HCT116 (cell line): ENCODE results near the gene CD164L2. TPM values are rescaled to one million over a fixed set of nuclear protein-coding genes. Genes with fewer than 3 reads are reported as not detected.

Experiments
- ATAC-seq: fragments of 200-7000 bp; cut with Tn5 transposase; 2 replicates; pipeline ENCODE4 v1.9.1; 2020; ENCODE audit warnings: mild to moderate bottlenecking, moderate library complexity
- BruUV-seq: library from RNA; stranded (reverse); fragments of 400-500 nt; replicated peaks from 2 replicates; lab custom pipeline; 2021; lab: Mats Ljungman, UMichigan
- CTCF ChIA-PET: fragments of 300-600 bp; sonication (Branson Sonifier 250); formaldehyde crosslinking; loops from one replicate; lab custom pipeline; 2021; ENCODE audit warnings: antibody characterized with exemption; lab: Charles Lee
- POLR2A ChIA-PET: fragments of 300-600, 350-600 bp; sonication (Branson Sonifier 250); formaldehyde crosslinking; loops from one replicate; lab custom pipeline; 2021; ENCODE audit warnings: antibody characterized with exemption; lab: Charles Lee
- RAD21 ChIA-PET, 2 experiments: fragments of 300-600 bp; sonication (Branson Sonifier 250); formaldehyde crosslinking; loops; one replicate each; lab custom pipeline; 2023; ENCODE audit warnings: low total read pairs in 2 of 2; ENCODE audit not compliant: uncharacterized antibody in 2 of 2, unreplicated experiment in 2 of 2, low non-redundant PET in 1 of 2; lab: Charles Lee
- DNase-seq: peaks from one replicate; pipeline ENCODE4 v3.0.0-alpha.2; 2010; ENCODE audit warnings: low read depth, low spot score
- H2AFZ ChIP-seq: fragments of 200-600 bp; shearing (Covaris generic), sonication (generic); 2 replicates; pipeline ENCODE4 v1.6.1; 2017; ENCODE audit warnings: low read depth, mixed run types, mixed read lengths, antibody characterized with exemption, low read length; ENCODE audit not compliant: poor library complexity, severe bottlenecking
- H3K27ac ChIP-seq: 2 replicates; pipeline ENCODE4 v1.5.1; 2012; ENCODE audit warnings: low read depth, low read length
- H3K27me3 ChIP-seq: fragments of 200-600 bp; sonication (generic); 2 replicates; pipeline ENCODE4 v1.6.1; 2016; ENCODE audit warnings: mixed run types, low read length, mixed read lengths; ENCODE audit not compliant: insufficient read depth
- H3K36me3 ChIP-seq, 2 experiments: fragments of 200-500 bp in 1 of 2; fragments of 200-600 bp in 1 of 2; sonication (Bioruptor generic) in 1 of 2; sonication (generic) in 1 of 2; 2 replicates each; pipeline versions ENCODE4 v1.5.1 to v1.6.1; 2014 to 2016; ENCODE audit warnings: low read length in 2 of 2, inconsistent platforms in 1 of 2, mixed read lengths in 1 of 2, mixed run types in 1 of 2; ENCODE audit not compliant: insufficient read depth in 2 of 2, control insufficient read depth in 1 of 2
- H3K4me1 ChIP-seq, 2 experiments: fragments of 200-600 bp in 1 of 2; sonication (generic) in 1 of 2; 2 replicates each; pipeline versions ENCODE4 v1.5.1 to v1.6.1; 2012 to 2017; ENCODE audit warnings: low read length in 2 of 2, inconsistent platforms in 1 of 2, mild to moderate bottlenecking in 1 of 2, mixed read lengths in 1 of 2, mixed run types in 1 of 2, moderate library complexity in 1 of 2; ENCODE audit not compliant: insufficient read depth in 2 of 2, control insufficient read depth in 1 of 2
- H3K4me2 ChIP-seq: fragments of 200-600 bp; sonication (generic); 2 replicates; pipeline ENCODE4 v1.6.1; 2017; ENCODE audit warnings: mixed run types, low read length, mixed read lengths
- H3K4me3 ChIP-seq, 2 experiments: fragments of 200-600 bp in 1 of 2; sonication (generic) in 1 of 2; replicated peaks in 1 of 2; 2 replicates each; pipeline ENCODE4 v1.5.1; 2011 to 2016; ENCODE audit warnings: low read length in 2 of 2, control low read depth in 1 of 2, low read depth in 1 of 2, mild to moderate bottlenecking in 1 of 2, mixed read lengths in 1 of 2, mixed run types in 1 of 2
- H3K79me2 ChIP-seq: fragments of 200-600 bp; sonication (generic); 2 replicates; pipeline ENCODE4 v1.6.1; 2017; ENCODE audit warnings: mild to moderate bottlenecking, mixed run types, low read length, moderate library complexity, mixed read lengths; ENCODE audit not compliant: insufficient read depth
- H3K9ac ChIP-seq: fragments of 200-600 bp; sonication (generic); 2 replicates; pipeline ENCODE4 v1.6.1; 2016; ENCODE audit warnings: low read length, mixed read lengths
- H3K9me2 ChIP-seq: fragments of 200-600 bp; sonication (generic), shearing (Covaris generic); 2 replicates; pipeline ENCODE4 v1.6.1; 2017; ENCODE audit warnings: mixed run types, mild to moderate bottlenecking, moderate library complexity; ENCODE audit not compliant: insufficient read depth
- H3K9me3 ChIP-seq, 2 experiments: fragments of 200-500 bp in 1 of 2; fragments of 200-600 bp in 1 of 2; sonication (Bioruptor generic) in 1 of 2; sonication (generic) in 1 of 2; 2 replicates each; pipeline ENCODE4 v1.6.1; 2014 to 2017; ENCODE audit warnings: low read length in 2 of 2, mixed read lengths in 2 of 2, inconsistent platforms in 1 of 2, low read depth in 1 of 2, mild to moderate bottlenecking in 1 of 2, mixed run types in 1 of 2, moderate library complexity in 1 of 2; ENCODE audit not compliant: control insufficient read depth in 1 of 2, insufficient read depth in 1 of 2
- H4K20me1 ChIP-seq: fragments of 200-600 bp; sonication (generic), shearing (Covaris generic); 2 replicates; pipeline ENCODE4 v1.6.1; 2017; ENCODE audit warnings: mixed run types, mild to moderate bottlenecking, moderate library complexity; ENCODE audit not compliant: insufficient read depth
- ATF3 ChIP-seq: IDR thresholded peaks from 2 replicates; pipeline ENCODE4 v1.6.1; 2012
- CBX3 ChIP-seq: IDR thresholded peaks from 2 replicates; pipeline ENCODE4 v1.6.1; 2012; ENCODE audit warnings: low read depth
- CEBPB ChIP-seq: IDR thresholded peaks from 2 replicates; pipeline ENCODE4 v1.6.1; 2012; ENCODE audit warnings: low read depth
- EGR1 ChIP-seq: IDR thresholded peaks from 2 replicates; pipeline ENCODE4 v1.6.1; 2012; ENCODE audit warnings: low read depth
- ELF1 ChIP-seq: IDR thresholded peaks from 2 replicates; pipeline ENCODE4 v1.6.1; 2012; ENCODE audit warnings: low read depth, borderline replicate concordance
- EZH2 ChIP-seq: fragments of 200-600 bp; sonication (generic); IDR thresholded peaks from 2 replicates; pipeline ENCODE4 v1.6.1; 2017; ENCODE audit warnings: antibody characterized with exemption, mixed run types
- EZH2phosphoT487 ChIP-seq: fragments of 200-600 bp; IDR thresholded peaks from 2 replicates; pipeline ENCODE4 v1.6.1; 2018; ENCODE audit warnings: antibody characterized with exemption, borderline replicate concordance
- FOSL1 ChIP-seq: IDR thresholded peaks from 2 replicates; pipeline ENCODE4 v1.6.1; 2012; ENCODE audit warnings: low read depth
- POLR2A ChIP-seq: IDR thresholded peaks from 2 replicates; pipeline ENCODE4 v1.7.0; 2011; ENCODE audit warnings: borderline replicate concordance; ENCODE audit not compliant: insufficient read depth, insufficient read length; ENCODE audit errors: extremely low read depth
- POLR2AphosphoS5 ChIP-seq: IDR thresholded peaks from 2 replicates; pipeline ENCODE4 v1.6.1; 2011; ENCODE audit warnings: mild to moderate bottlenecking, low read depth, low read length, moderate library complexity
- RAD21 ChIP-seq: IDR thresholded peaks from 2 replicates; pipeline ENCODE4 v1.6.1; 2012; ENCODE audit warnings: low read depth, mild to moderate bottlenecking
- REST ChIP-seq: IDR thresholded peaks from 2 replicates; pipeline ENCODE4 v1.6.1; 2012; ENCODE audit warnings: low read depth
- SIN3A ChIP-seq: IDR thresholded peaks from 2 replicates; pipeline ENCODE4 v1.6.1; 2012; ENCODE audit warnings: low read depth
- SP1 ChIP-seq: IDR thresholded peaks from 2 replicates; pipeline ENCODE4 v1.6.1; 2012; ENCODE audit warnings: low read depth
- SRF ChIP-seq: IDR thresholded peaks from 2 replicates; pipeline ENCODE4 v1.6.1; 2012; ENCODE audit warnings: low read depth
- TCF7L2 ChIP-seq: IDR thresholded peaks from 2 replicates; pipeline ENCODE4 v1.7.0; 2011; ENCODE audit warnings: borderline replicate concordance, inconsistent platforms; ENCODE audit not compliant: insufficient read depth, insufficient read length; ENCODE audit errors: extremely low read depth
- YY1 ChIP-seq: IDR thresholded peaks from 2 replicates; pipeline ENCODE4 v1.6.1; 2011; ENCODE audit warnings: low read length, low read depth, moderate library complexity, mild to moderate bottlenecking; ENCODE audit not compliant: insufficient replicate concordance; ENCODE audit errors: extremely low read depth
- ZBTB33 ChIP-seq: IDR thresholded peaks from 2 replicates; pipeline ENCODE4 v1.6.1; 2011; ENCODE audit warnings: mild to moderate bottlenecking, low read length, moderate library complexity; ENCODE audit not compliant: insufficient replicate concordance; ENCODE audit errors: extremely low read depth
- ZFX ChIP-seq: fragments of 450-650 bp; IDR thresholded peaks from 2 replicates; pipeline ENCODE4 v1.6.1; 2017
- ZNF274 ChIP-seq: fragments of 200-500 bp; sonication (Bioruptor generic); IDR thresholded peaks from 2 replicates; pipeline ENCODE4 v1.6.1; 2014; ENCODE audit warnings: mild to moderate bottlenecking, low read depth, low read length, inconsistent platforms
- intact Hi-C: fragments of 100-400 bp; cut with micrococcal nuclease; formaldehyde crosslinking; loops from 2 replicates; pipeline ENCODE4 v1.10.0; 2022
- total RNA-seq: library from RNA; stranded (reverse); gene quantifications from one replicate; pipeline ENCODE4 v1.2.1, GENCODE V29; 2021; ENCODE audit not compliant: unreplicated experiment

Gene CD164L2
- total RNA-seq, 1 experiment from 2014 or later, result 11.6 TPM

DNA sequence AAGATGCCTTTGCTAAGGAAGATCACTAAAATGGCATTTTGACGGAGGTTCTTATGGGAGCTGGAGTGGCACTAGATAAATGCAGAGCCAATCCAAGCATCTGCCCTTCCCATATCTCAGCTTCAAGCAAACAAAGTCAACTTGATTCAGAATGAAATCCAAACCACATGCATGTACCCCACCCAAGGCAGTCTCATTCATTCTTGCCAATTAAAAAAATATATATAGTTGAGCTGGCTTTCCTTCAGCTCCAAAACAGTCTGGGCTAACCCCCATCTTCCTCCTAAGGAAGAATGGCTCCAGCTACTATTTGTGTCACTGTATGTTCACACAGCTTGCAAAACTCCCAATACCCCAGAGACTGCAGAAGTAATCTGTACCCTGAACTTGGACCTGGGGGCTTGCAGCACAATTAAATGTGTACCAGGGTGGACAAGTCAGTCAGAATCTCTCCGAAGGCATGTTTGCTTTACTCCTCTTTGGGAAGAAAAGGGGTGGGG lies 44.7 kb upstream of the CD164L2 start:
- Histone ChIP-seq H3K4me1 (no peaks in the 10 kb centered on the region), H3K4me2 (no peak overlapping the region), H3K9ac (no peak overlapping the region), H2AFZ (no peak overlapping the region), H3K9me2 (no peaks in the 10 kb centered on the region), H3K79me2 (peaks cover 61% of the 10 kb centered on the region), H3K36me3 (peaks cover 5 to 10% of the 10 kb centered on the region in 2 experiments; a peak in 3 of 4 replicates), H3K27me3 (no peaks in the 10 kb centered on the region), H4K20me1 (0 out of 2 replicates have a peak, but pooled peaks cover 3% of the 10 kb centered on the region), H3K4me3 (no peak overlapping the region), H3K27ac (no peak overlapping the region), H3K9me3 (no peaks in the 10 kb centered on the region)
- ATAC-seq (no peak), DNase-seq (no peak)
- CTCF ChIA-PET, result interaction anchor here (1.5 kb wide), 1 partner anchor 11 kb away, joined by 4 read pairs; no protein-coding TSS in a partner anchor
- no TSS peak for BruUV-seq
- intact Hi-C loops, result no loop called here
- POLR2A ChIA-PET, result interaction anchor here (1.2 kb wide), 1 partner anchor 9 kb away, joined by 3 read pairs; no protein-coding TSS in a partner anchor
- RAD21 ChIA-PET, result no interaction called here
- TF ChIP-seq ZBTB33 (no peak), ATF3 (no peak), SRF (no peak), YY1 (no peak), CBX3 (no peak), SP1 (no peak), ELF1 (no peak), RAD21 (no peak), POLR2AphosphoS5 (no peak), POLR2A (no peak), EZH2 (no peak), EZH2phosphoT487 (no peak), CEBPB (no peak), ZNF274 (no peak), EGR1 (no peak), TCF7L2 (no peak), SIN3A (no peak), ZFX (no peak), REST (no peak), FOSL1 (no peak)
